Measurements from ENCODE around the gene INPP5A. TPM values are rescaled to one million over a fixed set of nuclear protein-coding genes. Genes with fewer than 3 reads are reported as not detected.

Gene INPP5A
- total and polyA plus RNA-seq, 10 of the 15 experiments (the other 5 are each of a cell fraction or from before 2014, with no cell fraction given) = 0.52 to 15.0 (median 6.3) TPM

DNA sequence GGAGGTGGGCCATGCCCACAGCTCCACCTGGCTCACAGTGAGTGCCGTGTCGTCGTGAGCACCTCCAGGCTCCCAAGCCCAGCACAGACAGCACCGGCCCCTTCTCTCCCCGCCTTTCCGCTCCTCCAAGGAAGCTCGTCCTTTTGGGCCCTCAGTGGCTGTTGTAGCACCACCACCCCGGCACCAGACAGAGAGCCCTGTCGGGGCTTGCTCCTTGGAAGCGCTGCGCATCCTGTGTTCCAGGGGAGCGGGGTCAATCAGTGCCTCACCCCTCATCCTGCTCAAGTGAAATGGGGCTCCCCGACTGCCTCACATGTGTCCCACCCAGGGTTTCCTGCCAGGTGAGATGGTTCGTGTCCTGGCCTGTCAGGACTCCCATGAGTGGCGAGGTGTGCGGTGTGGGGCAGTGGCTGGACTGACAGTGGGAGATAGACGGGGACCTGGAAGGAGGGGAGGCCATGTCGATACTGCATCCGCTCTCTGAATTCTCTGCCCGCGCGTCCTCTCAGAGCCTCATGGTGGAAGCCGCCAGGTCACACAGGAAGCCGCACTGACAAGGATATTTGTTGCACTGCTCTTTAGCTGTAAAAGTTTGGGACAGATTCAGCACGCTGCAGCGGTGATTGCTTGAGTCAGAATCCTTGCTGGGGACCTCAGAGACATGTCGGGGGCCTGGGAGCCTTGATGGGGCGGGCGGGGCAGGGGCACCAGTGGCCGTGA, 107.1 kb downstream of the INPP5A start (continued):
- TF ChIP-seq ZNF207 (IDR thresholded peaks at IDR 0.05; ENCODE audit: borderline replicate concordance) = no peak
- TF ChIP-seq BCL11A (IDR thresholded peaks at IDR 0.05; ENCODE audit: low read depth, low read length) = no peak
- TF ChIP-seq STAT3 (IDR thresholded peaks at IDR 0.05; ENCODE audit: low read depth, low read length) = no peak
- TF ChIP-seq NBN (IDR thresholded peaks at IDR 0.05) = no peak
- TF ChIP-seq CBX5 (IDR thresholded peaks at IDR 0.05; ENCODE audit: low read depth) = no peak
- TF ChIP-seq HDAC2 (IDR thresholded peaks at IDR 0.05) = no peak

GRCh38 chr10:132645247-132645530, 107.6 kb downstream of the INPP5A start:
- 99% methylated on average over 14 of the region's 14 CpGs for WGBS (ENCODE audit: insufficient coverage, insufficient replicate concordance, low lambda C conversion rate, missing lambda C conversion rate)
- ChIA-PET CTCF (no interaction called here), RAD21 (ENCODE audit: unreplicated experiment) (no interaction called here), POLR2A (no interaction called here), SMC1A (ENCODE audit: uncharacterized antibody, unreplicated experiment) (no interaction called here)
- DNase-seq (ENCODE audit: low read depth, low spot score) = no peak
- Histone ChIP-seq H3K9ac (ENCODE audit: control insufficient read depth, insufficient read depth, low read length) (no peak overlapping the region), H4K20me1 (ENCODE audit: control insufficient read depth, insufficient read depth) (no peaks in the 10 kb centered on the region), H3K27ac (ENCODE audit: control insufficient read depth, insufficient read depth) (no peak overlapping the region), H3K4me1 (ENCODE audit: control insufficient read depth, insufficient read depth, low read length) (no peaks in the 10 kb centered on the region), H3K9me3 (replicated peaks; ENCODE audit: control insufficient read depth, insufficient read depth, low read length) (no peaks in the 10 kb centered on the region), H3K27me3 (replicated peaks in 1 of 2; ENCODE audit: control insufficient read depth in 2 of 2, insufficient read depth in 2 of 2, low read length in 1 of 2) (no peaks in the 10 kb centered on the region), H3K4me3 (no peak overlapping the region), H2AFZ (ENCODE audit: control insufficient read depth, low read depth, low read length) (no peak overlapping the region), H3K4me2 (ENCODE audit: control insufficient read depth, insufficient read depth) (no peak overlapping the region), H3K79me2 (ENCODE audit: control insufficient read depth, insufficient read depth, low read length) (no peaks in the 10 kb centered on the region), H3K36me3 (ENCODE audit: control insufficient read depth in 2 of 2, insufficient read depth in 2 of 2, low read length in 1 of 2) (no peaks in the 10 kb centered on the region; a peak in 1 of 4 replicates)
- no TSS peak for BruUV-seq (replicated peaks)
- no peak for ATAC-seq
- intact Hi-C loops (cut with micrococcal nuclease; ENCODE audit: unreplicated experiment) (no loop called here), in situ Hi-C loops (cut with MboI) (no loop called here)
- FAIRE-seq = no peak
- TF ChIP-seq KDM1A (IDR thresholded peaks at IDR 0.05; ENCODE audit: borderline replicate concordance) = no peak
- TF ChIP-seq EP300 (IDR thresholded peaks at IDR 0.05; ENCODE audit: borderline replicate concordance in 1 of 2, control insufficient read depth in 1 of 2, low read depth in 2 of 2, low read length in 2 of 2) = no peak
- no peak for TF ChIP-seq TCF12 (IDR thresholded peaks at IDR 0.05; ENCODE audit: low read depth, low read length)
- no peak for TF ChIP-seq STAT3 (IDR thresholded peaks at IDR 0.05; ENCODE audit: low read depth, low read length)
- TF ChIP-seq, protein P1, sequence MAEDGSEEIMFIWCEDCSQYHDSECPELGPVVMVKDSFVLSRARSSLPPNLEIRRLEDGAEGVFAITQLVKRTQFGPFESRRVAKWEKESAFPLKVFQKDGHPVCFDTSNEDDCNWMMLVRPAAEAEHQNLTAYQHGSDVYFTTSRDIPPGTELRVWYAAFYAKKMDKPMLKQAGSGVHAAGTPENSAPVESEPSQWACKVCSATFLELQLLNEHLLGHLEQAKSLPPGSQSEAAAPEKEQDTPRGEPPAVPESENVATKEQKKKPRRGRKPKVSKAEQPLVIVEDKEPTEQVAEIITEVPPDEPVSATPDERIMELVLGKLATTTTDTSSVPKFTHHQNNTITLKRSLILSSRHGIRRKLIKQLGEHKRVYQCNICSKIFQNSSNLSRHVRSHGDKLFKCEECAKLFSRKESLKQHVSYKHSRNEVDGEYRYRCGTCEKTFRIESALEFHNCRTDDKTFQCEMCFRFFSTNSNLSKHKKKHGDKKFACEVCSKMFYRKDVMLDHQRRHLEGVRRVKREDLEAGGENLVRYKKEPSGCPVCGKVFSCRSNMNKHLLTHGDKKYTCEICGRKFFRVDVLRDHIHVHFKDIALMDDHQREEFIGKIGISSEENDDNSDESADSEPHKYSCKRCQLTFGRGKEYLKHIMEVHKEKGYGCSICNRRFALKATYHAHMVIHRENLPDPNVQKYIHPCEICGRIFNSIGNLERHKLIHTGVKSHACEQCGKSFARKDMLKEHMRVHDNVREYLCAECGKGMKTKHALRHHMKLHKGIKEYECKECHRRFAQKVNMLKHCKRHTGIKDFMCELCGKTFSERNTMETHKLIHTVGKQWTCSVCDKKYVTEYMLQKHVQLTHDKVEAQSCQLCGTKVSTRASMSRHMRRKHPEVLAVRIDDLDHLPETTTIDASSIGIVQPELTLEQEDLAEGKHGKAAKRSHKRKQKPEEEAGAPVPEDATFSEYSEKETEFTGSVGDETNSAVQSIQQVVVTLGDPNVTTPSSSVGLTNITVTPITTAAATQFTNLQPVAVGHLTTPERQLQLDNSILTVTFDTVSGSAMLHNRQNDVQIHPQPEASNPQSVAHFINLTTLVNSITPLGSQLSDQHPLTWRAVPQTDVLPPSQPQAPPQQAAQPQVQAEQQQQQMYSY (CRISPR knock-in tag; IDR thresholded peaks at IDR 0.05) = no peak
- no peak for TF ChIP-seq MTA3 (IDR thresholded peaks at IDR 0.05; ENCODE audit: borderline replicate concordance, low read length)
- TF ChIP-seq SREBF2 (IDR thresholded peaks at IDR 0.05; ENCODE audit: low read length) = no peak
- TF ChIP-seq KAT2A (conservative IDR thresholded peaks at IDR 0.05; ENCODE audit: control insufficient read depth, low read depth, low read length) = no peak
- no peak for TF ChIP-seq NR2C2 (IDR thresholded peaks at IDR 0.05; ENCODE audit: borderline replicate concordance, control insufficient read depth, insufficient read length, low read depth)
- TF ChIP-seq NFIC (IDR thresholded peaks at IDR 0.05; ENCODE audit: low read depth, low read length) = no peak
- TF ChIP-seq ASH2L (IDR thresholded peaks at IDR 0.05; ENCODE audit: borderline replicate concordance, low read depth) = no peak
- TF ChIP-seq POLR2AphosphoS5 (IDR thresholded peaks at IDR 0.05; ENCODE audit: low read length) = no peak
- no peak for TF ChIP-seq MTA2 (IDR thresholded peaks at IDR 0.05; ENCODE audit: low read depth)
- TF ChIP-seq, protein P2, sequence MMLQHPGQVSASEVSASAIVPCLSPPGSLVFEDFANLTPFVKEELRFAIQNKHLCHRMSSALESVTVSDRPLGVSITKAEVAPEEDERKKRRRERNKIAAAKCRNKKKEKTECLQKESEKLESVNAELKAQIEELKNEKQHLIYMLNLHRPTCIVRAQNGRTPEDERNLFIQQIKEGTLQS (IDR thresholded peaks at IDR 0.05; ENCODE audit: borderline replicate concordance, extremely low read depth, low read depth, low read length) = no peak
- no peak for TF ChIP-seq IRF5 (IDR thresholded peaks at IDR 0.05; ENCODE audit: borderline replicate concordance)
- TF ChIP-seq JUNB (IDR thresholded peaks at IDR 0.05) = no peak

All from GM12878 (cell line).